Tibial nerve (tissue), 4 donors: ENCODE measurements around the gene SKI. TPM values are rescaled to one million over a fixed set of nuclear protein-coding genes. Genes with fewer than 3 reads are reported as not detected.
A peak's percentile ranks its signal among the peaks of the same experiment; 100 is the strongest.

Source experiments
- DNase-seq, 2 donors: peaks; one replicate each; pipeline ENCODE4 v3.0.0-alpha.2; 2019; ENCODE audit warnings: low spot score in 2 of 2
- H3K27ac ChIP-seq, 4 donors: fragments of 200-600 bp; sonication (generic) in 3 of 4; one replicate each; pipeline ENCODE4 v1.5.1; 2017 to 2019; ENCODE audit warnings: mild to moderate bottlenecking in 1 of 4
- H3K27me3 ChIP-seq, 2 donors: fragments of 200-600 bp; sonication (generic) in 1 of 2; one replicate each; pipeline versions ENCODE4 v1.5.1 to v1.6.0; 2017 to 2019
- H3K36me3 ChIP-seq, 3 donors: fragments of 200-600 bp; sonication (generic); one replicate each; pipeline ENCODE4 v1.5.1; 2018 to 2019
- H3K4me1 ChIP-seq, 4 donors: fragments of 200-600 bp; sonication (generic) in 3 of 4; one replicate each; pipeline ENCODE4 v1.5.1; 2017 to 2019
- H3K4me3 ChIP-seq, 4 donors: fragments of 200-600 bp; sonication (generic) in 3 of 4; one replicate each; pipeline ENCODE4 v1.5.1; 2017 to 2019; ENCODE audit warnings: mild to moderate bottlenecking in 1 of 4, moderate library complexity in 1 of 4
- H3K9me3 ChIP-seq, 4 donors: fragments of 200-600 bp; sonication (generic) in 3 of 4; one replicate each; pipeline ENCODE4 v1.5.1; 2017 to 2019
- CTCF ChIP-seq, 5 experiments: fragments of 200-600 bp in 3 of 5; fragments of 450-650 bp in 2 of 5; sonication (generic) in 3 of 5; IDR thresholded peaks; one replicate each; pipeline ENCODE4 v1.5.1; 2016 to 2019; ENCODE audit warnings: antibody characterized with exemption in 5 of 5, mild to moderate bottlenecking in 3 of 5, moderate library complexity in 2 of 5
- EP300 ChIP-seq, 2 donors: sonication (generic); formaldehyde crosslinking; IDR thresholded peaks; one replicate each; pipeline ENCODE4 v1.6.1; 2017; ENCODE audit warnings: antibody characterized with exemption in 2 of 2, mild to moderate bottlenecking in 1 of 2
- POLR2A ChIP-seq, 2 donors: fragments of 450-650 bp; IDR thresholded peaks; one replicate each; pipeline ENCODE4 v1.6.1; 2017; ENCODE audit warnings: antibody characterized with exemption in 2 of 2, mild to moderate bottlenecking in 2 of 2, moderate library complexity in 2 of 2
- WGBS, 2 donors: methylation state at CpG; one replicate each; pipeline ENCODE4 v1.1.5; 2018; 5-methylcytosine and 5-hydroxymethylcytosine counted together
- total RNA-seq, 4 donors: library from RNA; depleted of rRNA; stranded (reverse); fragments of >200 nt; gene quantifications; one replicate each; pipeline ENCODE4 v1.1.0, GENCODE V29; 2016

Gene SKI
- total RNA-seq, 4 donors from 2014 or later, result 62.8 to 100 (median 72.2) TPM

GRCh38 chr1:2307972-2308371 lies 79.9 kb downstream of the SKI start:
- no peak for DNase-seq
- no peak for TF ChIP-seq EP300 (IDR thresholded peaks at IDR 0.05)
- WGBS, 2 donors, result 91 to 95% methylated on average over 15 of the region's 15 CpGs
- Histone ChIP-seq H3K27ac (no peak overlapping the region), H3K27me3 (no peaks in the 10 kb centered on the region), H3K4me1 (peaks cover 7 to 44% (median 29%) of the 10 kb centered on the region in 4 donors), H3K9me3 (no peaks in the 10 kb centered on the region), H3K36me3 (peaks cover 3 to 68% (median 32%) of the 10 kb centered on the region in 3 donors), H3K4me3 (no peak overlapping the region)

GRCh38 chr1:2308844-2309243 lies 80.7 kb downstream of the SKI start:
- no peak overlapping the region for H3K27ac ChIP-seq
- no peaks in the 10 kb centered on the region for H3K27me3 ChIP-seq
- H3K4me3 ChIP-seq, result no peak overlapping the region
- H3K9me3 ChIP-seq, result no peaks in the 10 kb centered on the region
- DNase-seq, result no peak
- peaks cover 3 to 60% (median 32%) of the 10 kb centered on the region in 3 donors for H3K36me3 ChIP-seq
- peaks cover 11 to 53% (median 37%) of the 10 kb centered on the region in 4 donors for H3K4me1 ChIP-seq
- TF ChIP-seq POLR2A (IDR thresholded peaks at IDR 0.05), result no peak
- TF ChIP-seq EP300 (IDR thresholded peaks at IDR 0.05), result no peak
- TF ChIP-seq CTCF (IDR thresholded peaks at IDR 0.05), result no peak
- 88 to 89% methylated on average over 20 of the region's 20 CpGs for WGBS, 2 donors

GRCh38 chr1:2310332-2311183 lies 82.4 kb downstream of the SKI start:
- WGBS, 2 donors, result 63 to 86% methylated on average over 6 to 10 of the region's 28 CpGs

GRCh38 chr1:2311184-2312032 lies 83.3 kb downstream of the SKI start:
- Histone ChIP-seq H3K9me3 (no peaks in the 10 kb centered on the region), H3K36me3 (peaks cover 0 to 34% (median 17%) of the 10 kb centered on the region in 3 donors), H3K4me1 (peaks cover 11 to 67% (median 57%) of the 10 kb centered on the region in 4 donors), H3K4me3 (no peak overlapping the region), H3K27me3 (no peaks in the 10 kb centered on the region), H3K27ac (peak overlapping the region; percentile 67 to 96 (median 90))
- peak; percentile 26 to 63 (median 43) for TF ChIP-seq CTCF (IDR thresholded peaks at IDR 0.05)
- TF ChIP-seq EP300 (IDR thresholded peaks at IDR 0.05), result no peak
- no peak for TF ChIP-seq POLR2A (IDR thresholded peaks at IDR 0.05)
- DNase-seq, result peak in 1 of 2 donors; percentile 57
- 24 to 30% methylated on average over 12 to 20 of the region's 21 CpGs for WGBS, 2 donors

More at GRCh38 chr1:2310332-2311183, 82.4 kb downstream of the SKI start:
- H3K36me3 ChIP-seq, result peaks cover 3 to 43% (median 25%) of the 10 kb centered on the region in 3 donors
- DNase-seq, result no peak
- peaks cover 11 to 58% (median 52%) of the 10 kb centered on the region in 4 donors for H3K4me1 ChIP-seq
- TF ChIP-seq POLR2A (IDR thresholded peaks at IDR 0.05) (no peak), EP300 (IDR thresholded peaks at IDR 0.05) (no peak), CTCF (IDR thresholded peaks at IDR 0.05) (no peak)
- no peaks in the 10 kb centered on the region for H3K27me3 ChIP-seq
- H3K27ac ChIP-seq, result peak overlapping the region; percentile 67 to 96 (median 90)
- H3K4me3 ChIP-seq, result no peak overlapping the region
- no peaks in the 10 kb centered on the region for H3K9me3 ChIP-seq

- Histone ChIP-seq H3K27ac (peak overlapping the region; percentile 67 to 96 (median 90)), H3K4me3 (no peak overlapping the region), H3K4me1 (peaks cover 11 to 74% (median 61%) of the 10 kb centered on the region in 4 donors), H3K9me3 (no peaks in the 10 kb centered on the region), H3K27me3 (no peaks in the 10 kb centered on the region), H3K36me3 (peaks cover 0 to 27% (median 10%) of the 10 kb centered on the region in 3 donors)
- 17 to 28% methylated on average over 9 to 10 of the region's 10 CpGs for WGBS, 2 donors
- TF ChIP-seq POLR2A (IDR thresholded peaks at IDR 0.05) (no peak), CTCF (IDR thresholded peaks at IDR 0.05) (no peak), EP300 (IDR thresholded peaks at IDR 0.05) (no peak)
- DNase-seq, result no peak
These were observed 84.0 kb downstream of the SKI start for GRCh38 chr1:2312160-2312514.
